Measurements from ENCODE around the gene TLK1. TPM values are rescaled to one million over a fixed set of nuclear protein-coding genes. Genes with fewer than 3 reads are reported as not detected.
"Not testable (repeated sequence)": the region's sequence is repeated elsewhere in the genome, so short reads cannot be mapped to it uniquely, and the experiment has no call there.

TLK1 gene
- total and polyA plus RNA-seq, 2 experiments from 2014 or later: 9.2 to 21.8 TPM

- H3K36me3 ChIP-seq (replicated peaks; ENCODE audit: insufficient read depth, low read depth): no peaks in the 10 kb centered on the region
- no peak for DNase-seq (ENCODE audit: low spot score)
- TF ChIP-seq EZH2phosphoT487 (IDR thresholded peaks at IDR 0.05; ENCODE audit: low read depth, severe bottlenecking, unreplicated experiment) (no peak), EZH2 (IDR thresholded peaks at IDR 0.05; ENCODE audit: borderline replicate concordance) (no peak)
- TF ChIP-seq, protein P1, sequence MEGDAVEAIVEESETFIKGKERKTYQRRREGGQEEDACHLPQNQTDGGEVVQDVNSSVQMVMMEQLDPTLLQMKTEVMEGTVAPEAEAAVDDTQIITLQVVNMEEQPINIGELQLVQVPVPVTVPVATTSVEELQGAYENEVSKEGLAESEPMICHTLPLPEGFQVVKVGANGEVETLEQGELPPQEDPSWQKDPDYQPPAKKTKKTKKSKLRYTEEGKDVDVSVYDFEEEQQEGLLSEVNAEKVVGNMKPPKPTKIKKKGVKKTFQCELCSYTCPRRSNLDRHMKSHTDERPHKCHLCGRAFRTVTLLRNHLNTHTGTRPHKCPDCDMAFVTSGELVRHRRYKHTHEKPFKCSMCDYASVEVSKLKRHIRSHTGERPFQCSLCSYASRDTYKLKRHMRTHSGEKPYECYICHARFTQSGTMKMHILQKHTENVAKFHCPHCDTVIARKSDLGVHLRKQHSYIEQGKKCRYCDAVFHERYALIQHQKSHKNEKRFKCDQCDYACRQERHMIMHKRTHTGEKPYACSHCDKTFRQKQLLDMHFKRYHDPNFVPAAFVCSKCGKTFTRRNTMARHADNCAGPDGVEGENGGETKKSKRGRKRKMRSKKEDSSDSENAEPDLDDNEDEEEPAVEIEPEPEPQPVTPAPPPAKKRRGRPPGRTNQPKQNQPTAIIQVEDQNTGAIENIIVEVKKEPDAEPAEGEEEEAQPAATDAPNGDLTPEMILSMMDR (IDR thresholded peaks at IDR 0.05; ENCODE audit: poor library complexity): no peak
- peaks cover 61% of the 10 kb centered on the region for H3K79me2 ChIP-seq
- no peaks in the 10 kb centered on the region for H3K27me3 ChIP-seq
- H3K9me3 ChIP-seq (ENCODE audit: low read depth): no peaks in the 10 kb centered on the region
- 94% methylated on average over 2 of the region's 2 CpGs for WGBS (ENCODE audit: low lambda C conversion rate, missing lambda C conversion rate)
- no peak overlapping the region for H3K27ac ChIP-seq
- H3K4me1 ChIP-seq (ENCODE audit: insufficient read depth): no peaks in the 10 kb centered on the region
- H2AFZ ChIP-seq: no peak overlapping the region
- peaks cover 18% of the 10 kb centered on the region for H4K20me1 ChIP-seq (ENCODE audit: insufficient read depth, poor library complexity, severe bottlenecking)
- no peaks in the 10 kb centered on the region for H3K9me2 ChIP-seq (replicated peaks; ENCODE audit: insufficient read depth)
- H3K4me2 ChIP-seq: no peak overlapping the region
- no peak overlapping the region for H3K4me3 ChIP-seq
Observed at GRCh38 chr2:171083451-171083850, 77.2 kb downstream of the TLK1 start.

GRCh38 chr2:171081649-171082111, 79.0 kb downstream of the TLK1 start:
- Histone ChIP-seq H3K4me3 (no peak overlapping the region), H3K27ac (no peak overlapping the region), H3K27me3 (no peaks in the 10 kb centered on the region), H3K36me3 (replicated peaks; ENCODE audit: insufficient read depth, low read depth) (no peaks in the 10 kb centered on the region), H3K9me2 (replicated peaks; ENCODE audit: insufficient read depth) (no peaks in the 10 kb centered on the region), H4K20me1 (ENCODE audit: insufficient read depth, poor library complexity, severe bottlenecking) (peaks cover 18% of the 10 kb centered on the region), H2AFZ (no peak overlapping the region), H3K4me1 (ENCODE audit: insufficient read depth) (no peaks in the 10 kb centered on the region), H3K4me2 (no peak overlapping the region), H3K9me3 (ENCODE audit: low read depth) (no peaks in the 10 kb centered on the region), H3K79me2 (peaks cover 57% of the 10 kb centered on the region)
- 91% methylated on average over 3 of the region's 3 CpGs for WGBS (ENCODE audit: low lambda C conversion rate, missing lambda C conversion rate)
- TF ChIP-seq EZH2phosphoT487 (IDR thresholded peaks at IDR 0.05; ENCODE audit: low read depth, severe bottlenecking, unreplicated experiment) (no peak), EZH2 (IDR thresholded peaks at IDR 0.05; ENCODE audit: borderline replicate concordance) (no peak)
- TF ChIP-seq, protein P1 (IDR thresholded peaks at IDR 0.05; ENCODE audit: poor library complexity): no peak
- DNase-seq (ENCODE audit: low spot score): no peak

DNA sequence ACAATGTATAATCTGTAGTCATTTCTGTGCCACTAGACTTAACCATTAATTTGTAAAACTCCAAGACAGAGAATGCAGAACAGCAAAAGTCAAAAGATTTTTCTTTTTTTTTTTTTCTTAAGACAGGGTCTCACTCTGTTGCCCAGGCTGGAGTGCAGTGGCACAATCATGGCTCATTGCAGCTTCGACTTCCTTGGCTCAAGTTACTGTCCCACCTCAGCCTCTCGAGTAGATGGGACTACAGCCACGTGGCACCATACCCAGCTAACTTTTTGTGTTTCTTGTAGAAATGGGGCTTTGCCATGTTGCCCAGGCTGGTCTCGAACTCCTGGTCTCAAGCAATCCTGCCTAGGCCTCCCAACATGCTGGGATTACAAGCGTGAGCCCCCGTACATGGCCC, 80.1 kb downstream of the TLK1 start:
- H3K36me3 ChIP-seq (replicated peaks; ENCODE audit: insufficient read depth, low read depth): no peaks in the 10 kb centered on the region
- H3K4me3 ChIP-seq: no peak overlapping the region
- no peaks in the 10 kb centered on the region for H3K9me2 ChIP-seq (replicated peaks; ENCODE audit: insufficient read depth)
- no peaks in the 10 kb centered on the region for H3K9me3 ChIP-seq (ENCODE audit: low read depth)
- peaks cover 50% of the 10 kb centered on the region for H3K79me2 ChIP-seq
- H3K4me1 ChIP-seq (ENCODE audit: insufficient read depth): no peaks in the 10 kb centered on the region
- DNase-seq (ENCODE audit: low spot score): no peak
- peaks cover 9% of the 10 kb centered on the region for H4K20me1 ChIP-seq (ENCODE audit: insufficient read depth, poor library complexity, severe bottlenecking)
- 96% methylated on average over 6 of the region's 6 CpGs for WGBS (ENCODE audit: low lambda C conversion rate, missing lambda C conversion rate)
- H3K27ac ChIP-seq: no peak overlapping the region
- no peak overlapping the region for H2AFZ ChIP-seq
- no peak overlapping the region for H3K4me2 ChIP-seq
- TF ChIP-seq, protein P1 (IDR thresholded peaks at IDR 0.05; ENCODE audit: poor library complexity): no peak
- TF ChIP-seq EZH2phosphoT487 (IDR thresholded peaks at IDR 0.05; ENCODE audit: low read depth, severe bottlenecking, unreplicated experiment): no peak
- no peak for TF ChIP-seq EZH2 (IDR thresholded peaks at IDR 0.05; ENCODE audit: borderline replicate concordance)
- no peaks in the 10 kb centered on the region for H3K27me3 ChIP-seq

DNA sequence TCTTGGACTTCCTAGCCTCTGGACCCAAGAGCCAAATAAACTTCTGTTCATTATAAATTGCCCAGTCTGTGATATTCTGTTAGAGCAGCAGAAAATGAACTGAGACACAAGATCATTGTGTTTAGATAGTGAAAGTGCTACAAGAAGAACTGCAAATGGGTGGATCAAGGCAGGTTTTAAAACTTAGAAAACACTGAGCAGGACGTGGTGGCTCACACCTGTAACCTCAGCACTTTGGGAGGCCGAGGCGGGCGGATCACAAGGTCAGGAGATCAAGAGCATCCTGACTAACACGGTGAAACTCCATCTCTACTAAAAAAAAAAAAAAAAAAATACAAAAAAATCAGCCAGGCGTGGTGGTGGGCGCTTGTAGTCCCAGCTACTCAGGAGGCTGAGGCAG, 84.3 kb downstream of the TLK1 start:
- H3K27me3 ChIP-seq; H3K36me3 ChIP-seq (replicated peaks; ENCODE audit: insufficient read depth, low read depth); H3K27ac ChIP-seq; H2AFZ ChIP-seq; H3K4me1 ChIP-seq (ENCODE audit: insufficient read depth); H3K4me3 ChIP-seq; H4K20me1 ChIP-seq (ENCODE audit: insufficient read depth, poor library complexity, severe bottlenecking); DNase-seq (ENCODE audit: low spot score); H3K9me2 ChIP-seq (replicated peaks; ENCODE audit: insufficient read depth); H3K9me3 ChIP-seq (ENCODE audit: low read depth); H3K4me2 ChIP-seq: not testable (repeated sequence)
- peaks cover 13% of the 10 kb centered on the region for H3K79me2 ChIP-seq
- 91% methylated on average over 7 of the region's 7 CpGs for WGBS (ENCODE audit: low lambda C conversion rate, missing lambda C conversion rate)
